ENCODE measurements around the gene DIDO1. TPM values are rescaled to one million over a fixed set of nuclear protein-coding genes. Genes with fewer than 3 reads are reported as not detected.

DIDO1 gene
- total and polyA plus RNA-seq, 2 of the 4 experiments (the other 2 are of a cell fraction), result 21.8 to 28.1 TPM

- no peak overlapping the region for H3K9ac ChIP-seq (ENCODE audit: low read depth, low read length)
- H3K9me1 ChIP-seq (ENCODE audit: insufficient read depth, low read length), result peaks cover 32% of the 10 kb centered on the region
- no peak overlapping the region for H2AK5ac ChIP-seq (ENCODE audit: low read depth, low read length)
- no peak overlapping the region for H4K5ac ChIP-seq (ENCODE audit: low read depth, low read length)
- peaks cover 13 to 69% of the 10 kb centered on the region in 2 experiments for H3K79me1 ChIP-seq (ENCODE audit: low read depth in 1 of 2, low read length in 2 of 2)
- H3K4ac ChIP-seq (ENCODE audit: low read depth, low read length), result no peak overlapping the region
- H4K8ac ChIP-seq (ENCODE audit: low read depth in 2 of 2, low read length in 2 of 2), result no peak overlapping the region
- H2BK20ac ChIP-seq (ENCODE audit: low read depth, low read length), result no peak overlapping the region
- ChIA-PET CTCF (no interaction called here), POLR2A (ENCODE audit: unreplicated experiment) (no interaction called here)
- H4K20me1 ChIP-seq (ENCODE audit: insufficient read depth, low read length), result peaks cover 71% of the 10 kb centered on the region
- H3K14ac ChIP-seq (replicated peaks; ENCODE audit: low read depth, low read length), result no peak overlapping the region
- intact Hi-C loops (cut with micrococcal nuclease) (no loop called here), dilution Hi-C loops (cut with HindIII; ENCODE audit: low sequenced_read_pairs, unreplicated experiment) (no loop called here), in situ Hi-C loops (cut with MboI; ENCODE audit: low sequenced_read_pairs) (no loop called here)
- H3K23ac ChIP-seq (ENCODE audit: low read depth, low read length), result no peak overlapping the region
- no peaks in the 10 kb centered on the region for H3K9me3 ChIP-seq (ENCODE audit: control insufficient read depth, insufficient read depth, low read length)
- peaks cover 18% of the 10 kb centered on the region for H3K4me1 ChIP-seq (ENCODE audit: control insufficient read depth, insufficient read depth, low read length)
- H2BK15ac ChIP-seq (ENCODE audit: low read depth, low read length), result no peak overlapping the region
- H2AFZ ChIP-seq (replicated peaks; ENCODE audit: low read length, poor library complexity), result no peak overlapping the region
- no TSS peak for BruUV-seq (replicated peaks)
- no peak overlapping the region for H2BK120ac ChIP-seq (ENCODE audit: low read depth, low read length)
- no peak overlapping the region for H4K91ac ChIP-seq (ENCODE audit: insufficient read depth, low read depth, low read length)
- H3K36me3 ChIP-seq (ENCODE audit: control insufficient read depth, insufficient read depth, low read length), result peaks cover 17% of the 10 kb centered on the region
- no peak for ATAC-seq (ENCODE audit: low read depth)
- TF ChIP-seq RAD21 (IDR thresholded peaks at IDR 0.05; ENCODE audit: low read length) (no peak), POLR2A (IDR thresholded peaks at IDR 0.05; ENCODE audit: low read depth, low read length) (no peak), CHD1 (IDR thresholded peaks at IDR 0.05; ENCODE audit: low read depth, low read length) (no peak), CTCF (conservative IDR thresholded peaks at IDR 0.05; ENCODE audit: low read depth, low read length) (no peak), MXI1 (IDR thresholded peaks at IDR 0.05; ENCODE audit: borderline replicate concordance, low read depth, low read length) (no peak), FOS (IDR thresholded peaks at IDR 0.05; ENCODE audit: low read depth, low read length) (no peak), NFE2L2 (IDR thresholded peaks at IDR 0.05; ENCODE audit: low read depth, low read length) (no peak), MAFK (IDR thresholded peaks at IDR 0.05; ENCODE audit: low read depth, low read length) (no peak), RCOR1 (IDR thresholded peaks at IDR 0.05; ENCODE audit: insufficient replicate concordance, low read length) (no peak), MAZ (IDR thresholded peaks at IDR 0.05; ENCODE audit: borderline replicate concordance, low read depth, low read length) (no peak), CEBPB (IDR thresholded peaks at IDR 0.05; ENCODE audit: low read depth, low read length) (no peak), SMC3 (IDR thresholded peaks at IDR 0.05; ENCODE audit: low read depth, low read length) (no peak), ELK1 (IDR thresholded peaks at IDR 0.05; ENCODE audit: borderline replicate concordance, low read depth, low read length) (no peak), BHLHE40 (IDR thresholded peaks at IDR 0.05; ENCODE audit: low read depth, low read length) (no peak)
- H2BK5ac ChIP-seq (ENCODE audit: low read depth, low read length, poor library complexity, severe bottlenecking), result no peak overlapping the region
- no peak overlapping the region for H3K4me2 ChIP-seq (ENCODE audit: low read depth, low read length)
- H3K18ac ChIP-seq (ENCODE audit: low read depth, low read length), result no peak overlapping the region
- H3K27me3 ChIP-seq (ENCODE audit: control insufficient read depth, insufficient read depth, low read length), result no peaks in the 10 kb centered on the region
- H3K4me3 ChIP-seq (ENCODE audit: insufficient read depth, low read depth, low read length), result no peak overlapping the region
- no peak for DNase-seq
- no peak overlapping the region for H3K56ac ChIP-seq (ENCODE audit: extremely low read depth, insufficient read depth, low read length)
- H3K27ac ChIP-seq (ENCODE audit: insufficient read depth, low read length), result no peak overlapping the region
- no CpG with 5 or more reads among the region's 9 CpGs for WGBS, 2 experiments (ENCODE audit: extremely low coverage in 2 of 2, insufficient read length in 1 of 2)
- H2AK9ac ChIP-seq (replicated peaks; ENCODE audit: low read depth, low read length, poor library complexity), result no peak overlapping the region
Measured at GRCh38 chr20:62931464-62931863, 5.2 kb upstream of the DIDO1 start.

Data from IMR-90 (cell line).